HepG2 (cell line): ENCODE data around the gene MLX. TPM values are rescaled to one million over a fixed set of nuclear protein-coding genes. Genes with fewer than 3 reads are reported as not detected.
A peak's percentile ranks its signal among the peaks of the same experiment; 100 is the strongest.

Experiments used
- ARNTL ChIP-seq: sonication (generic); formaldehyde crosslinking; IDR thresholded peaks from 2 replicates; pipeline ENCODE4 v1.4.0; 2020; ENCODE audit warnings: mild to moderate bottlenecking, missing genetic modification reagents
- NR2F1 ChIP-seq, 2 experiments: fragments of 450-650 bp in 1 of 2; formaldehyde crosslinking in 1 of 2; IDR thresholded peaks; 2 replicates each; pipeline versions ENCODE4 v1.5.0 to v1.6.1; 2016 to 2020; ENCODE audit warnings: mild to moderate bottlenecking in 1 of 2, missing compliant biosample characterization in 1 of 2, missing genetic modification reagents in 1 of 2, moderate library complexity in 1 of 2
- ZFP82 ChIP-seq: sonication (generic); formaldehyde crosslinking; IDR thresholded peaks from 2 replicates; pipeline ENCODE4 v1.5.1; 2020; ENCODE audit warnings: mild to moderate bottlenecking, missing genetic modification reagents, borderline replicate concordance
- ZNF329 ChIP-seq: sonication (generic); formaldehyde crosslinking; IDR thresholded peaks from 2 replicates; pipeline ENCODE4 v1.9.0; 2021; ENCODE audit warnings: low read depth, mild to moderate bottlenecking, missing genetic modification reagents
- ZNF383 ChIP-seq: sonication (generic); formaldehyde crosslinking; IDR thresholded peaks from 2 replicates; pipeline ENCODE4 v1.4.0; 2020; ENCODE audit warnings: missing genetic modification reagents, mild to moderate bottlenecking, borderline replicate concordance
- ZSCAN30 ChIP-seq: sonication (generic); formaldehyde crosslinking; IDR thresholded peaks from 2 replicates; pipeline ENCODE4 v1.5.0; 2020; ENCODE audit warnings: mild to moderate bottlenecking, missing genetic modification reagents
- ZSCAN31 ChIP-seq: sonication (generic); formaldehyde crosslinking; IDR thresholded peaks from 2 replicates; pipeline ENCODE4 v1.5.0; 2020; ENCODE audit warnings: low read depth, mild to moderate bottlenecking, missing genetic modification reagents
- polyA plus RNA-seq, 8 experiments: library from polyadenylated mRNA; depleted of rRNA in 3 of 8; stranded (reverse) in 7 of 8; unstranded in 1 of 8; fragments of >200 nt; fragmentation: Illumina TruSeq in 4 of 8; extraction: Trizol in 4 of 8; gene quantifications; 2 replicates each; pipeline versions ENCODE4 v1.2.1 to v1.2.3, GENCODE V29; 2011 to 2016; ENCODE audit warnings: low read depth in 4 of 8, missing spikeins in 1 of 8, mixed read lengths in 1 of 8; ENCODE audit not compliant: insufficient read depth in 1 of 8
- total RNA-seq, 5 experiments: library from RNA; depleted of rRNA; stranded (reverse); fragments of >200 nt; fragmentation: Illumina TruSeq; extraction: Trizol; gene quantifications; 2 replicates each; pipeline ENCODE4 v1.2.3, GENCODE V29; 2016; ENCODE audit warnings: low read depth in 1 of 5
- TF ChIP-seq, protein P1 (sequence below), 2 experiments: IDR thresholded peaks; 2 replicates each; pipeline ENCODE4 v1.6.1; 2011 to 2012; ENCODE audit warnings: low read length in 2 of 2, borderline replicate concordance in 1 of 2, low read depth in 1 of 2, mild to moderate bottlenecking in 1 of 2, moderate library complexity in 1 of 2
- TF ChIP-seq, protein P2 (sequence below): sonication (generic); formaldehyde crosslinking; IDR thresholded peaks from 2 replicates; pipeline ENCODE4 v1.8.0; 2023; ENCODE audit warnings: mild to moderate bottlenecking, missing genetic modification reagents
- TF ChIP-seq, protein P3 (sequence below): sonication (generic); formaldehyde crosslinking; IDR thresholded peaks from 2 replicates; pipeline ENCODE4 v1.5.0; 2020; ENCODE audit warnings: missing genetic modification reagents
- TF ChIP-seq, protein P4 (sequence below): sonication (generic); formaldehyde crosslinking; IDR thresholded peaks from 2 replicates; pipeline ENCODE4 v1.9.0; 2021; ENCODE audit warnings: mild to moderate bottlenecking, missing genetic modification reagents
- TF ChIP-seq, protein P5 (sequence below): sonication (generic); formaldehyde crosslinking; IDR thresholded peaks from 2 replicates; pipeline ENCODE4 v1.4.0; 2020; ENCODE audit warnings: missing genetic modification reagents

MLX gene
- total and polyA plus RNA-seq, 2 of the 13 experiments (the other 11 are each of a cell fraction or from before 2014, with no cell fraction given), result 38.9 to 74.4 TPM

DNA sequence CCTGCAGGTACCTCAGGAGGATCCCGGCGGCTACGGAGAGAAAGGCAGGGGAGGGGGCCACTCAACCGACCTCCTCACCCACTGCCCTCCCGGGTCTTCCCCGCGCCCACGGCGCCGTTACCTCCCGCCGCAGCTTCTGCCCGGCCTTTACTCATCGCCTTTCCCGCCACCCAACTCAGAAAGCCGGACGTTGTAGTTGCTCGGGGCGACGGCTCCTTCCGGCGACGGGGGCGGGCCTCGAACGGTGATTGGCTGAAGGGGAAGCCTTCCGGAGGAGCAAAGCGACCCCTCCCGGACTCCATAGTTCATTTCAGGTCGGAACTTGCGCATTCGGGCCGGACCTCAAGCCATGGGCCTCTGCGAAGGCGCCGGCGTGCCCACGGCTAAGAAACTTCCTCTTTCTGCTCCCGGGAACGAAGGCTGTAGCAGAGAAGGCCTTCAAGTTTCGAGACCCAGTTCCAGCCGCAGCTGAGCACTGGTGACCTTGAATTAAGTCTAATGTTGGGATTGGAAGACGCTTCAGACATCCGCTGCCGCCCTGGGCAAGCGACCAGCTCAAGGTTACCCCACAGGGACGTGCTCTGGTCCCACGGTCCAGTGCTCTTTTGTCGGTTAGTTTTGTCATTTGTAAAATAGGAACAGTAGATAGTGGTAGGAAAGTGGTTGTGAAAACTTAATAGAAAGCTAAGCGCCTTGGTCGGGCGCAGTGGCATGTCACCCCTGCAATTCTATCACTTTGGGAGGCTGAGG, 10.8 kb downstream of the MLX start, which contains the start of gene PSMC3IP (continued):
- TF ChIP-seq, protein P1, sequence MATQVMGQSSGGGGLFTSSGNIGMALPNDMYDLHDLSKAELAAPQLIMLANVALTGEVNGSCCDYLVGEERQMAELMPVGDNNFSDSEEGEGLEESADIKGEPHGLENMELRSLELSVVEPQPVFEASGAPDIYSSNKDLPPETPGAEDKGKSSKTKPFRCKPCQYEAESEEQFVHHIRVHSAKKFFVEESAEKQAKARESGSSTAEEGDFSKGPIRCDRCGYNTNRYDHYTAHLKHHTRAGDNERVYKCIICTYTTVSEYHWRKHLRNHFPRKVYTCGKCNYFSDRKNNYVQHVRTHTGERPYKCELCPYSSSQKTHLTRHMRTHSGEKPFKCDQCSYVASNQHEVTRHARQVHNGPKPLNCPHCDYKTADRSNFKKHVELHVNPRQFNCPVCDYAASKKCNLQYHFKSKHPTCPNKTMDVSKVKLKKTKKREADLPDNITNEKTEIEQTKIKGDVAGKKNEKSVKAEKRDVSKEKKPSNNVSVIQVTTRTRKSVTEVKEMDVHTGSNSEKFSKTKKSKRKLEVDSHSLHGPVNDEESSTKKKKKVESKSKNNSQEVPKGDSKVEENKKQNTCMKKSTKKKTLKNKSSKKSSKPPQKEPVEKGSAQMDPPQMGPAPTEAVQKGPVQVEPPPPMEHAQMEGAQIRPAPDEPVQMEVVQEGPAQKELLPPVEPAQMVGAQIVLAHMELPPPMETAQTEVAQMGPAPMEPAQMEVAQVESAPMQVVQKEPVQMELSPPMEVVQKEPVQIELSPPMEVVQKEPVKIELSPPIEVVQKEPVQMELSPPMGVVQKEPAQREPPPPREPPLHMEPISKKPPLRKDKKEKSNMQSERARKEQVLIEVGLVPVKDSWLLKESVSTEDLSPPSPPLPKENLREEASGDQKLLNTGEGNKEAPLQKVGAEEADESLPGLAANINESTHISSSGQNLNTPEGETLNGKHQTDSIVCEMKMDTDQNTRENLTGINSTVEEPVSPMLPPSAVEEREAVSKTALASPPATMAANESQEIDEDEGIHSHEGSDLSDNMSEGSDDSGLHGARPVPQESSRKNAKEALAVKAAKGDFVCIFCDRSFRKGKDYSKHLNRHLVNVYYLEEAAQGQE (IDR thresholded peaks at IDR 0.05; ENCODE audit: borderline replicate concordance in 1 of 2, low read depth in 1 of 2, low read length in 2 of 2), result peak in 1 of 2 experiments; percentile 37; a peak in 1 of 4 replicates
- peak; percentile 65; the same call in 1 of the 2 replicates for TF ChIP-seq ZSCAN30
- TF ChIP-seq, protein P2, sequence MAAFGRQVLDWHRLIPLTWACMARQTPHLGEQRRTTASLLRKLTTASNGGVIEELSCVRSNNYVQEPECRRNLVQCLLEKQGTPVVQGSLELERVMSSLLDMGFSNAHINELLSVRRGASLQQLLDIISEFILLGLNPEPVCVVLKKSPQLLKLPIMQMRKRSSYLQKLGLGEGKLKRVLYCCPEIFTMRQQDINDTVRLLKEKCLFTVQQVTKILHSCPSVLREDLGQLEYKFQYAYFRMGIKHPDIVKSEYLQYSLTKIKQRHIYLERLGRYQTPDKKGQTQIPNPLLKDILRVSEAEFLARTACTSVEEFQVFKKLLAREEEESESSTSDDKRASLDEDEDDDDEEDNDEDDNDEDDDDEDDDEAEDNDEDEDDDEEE (CRISPR knock-in tag), result peak; percentile 92
- TF ChIP-seq ZNF329, result no peak
- peak; percentile 28 for TF ChIP-seq ARNTL (CRISPR knock-in tag)
- TF ChIP-seq, protein P3, sequence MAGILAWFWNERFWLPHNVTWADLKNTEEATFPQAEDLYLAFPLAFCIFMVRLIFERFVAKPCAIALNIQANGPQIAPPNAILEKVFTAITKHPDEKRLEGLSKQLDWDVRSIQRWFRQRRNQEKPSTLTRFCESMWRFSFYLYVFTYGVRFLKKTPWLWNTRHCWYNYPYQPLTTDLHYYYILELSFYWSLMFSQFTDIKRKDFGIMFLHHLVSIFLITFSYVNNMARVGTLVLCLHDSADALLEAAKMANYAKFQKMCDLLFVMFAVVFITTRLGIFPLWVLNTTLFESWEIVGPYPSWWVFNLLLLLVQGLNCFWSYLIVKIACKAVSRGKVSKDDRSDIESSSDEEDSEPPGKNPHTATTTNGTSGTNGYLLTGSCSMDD (CRISPR knock-in tag), result no peak
- TF ChIP-seq, protein P4, sequence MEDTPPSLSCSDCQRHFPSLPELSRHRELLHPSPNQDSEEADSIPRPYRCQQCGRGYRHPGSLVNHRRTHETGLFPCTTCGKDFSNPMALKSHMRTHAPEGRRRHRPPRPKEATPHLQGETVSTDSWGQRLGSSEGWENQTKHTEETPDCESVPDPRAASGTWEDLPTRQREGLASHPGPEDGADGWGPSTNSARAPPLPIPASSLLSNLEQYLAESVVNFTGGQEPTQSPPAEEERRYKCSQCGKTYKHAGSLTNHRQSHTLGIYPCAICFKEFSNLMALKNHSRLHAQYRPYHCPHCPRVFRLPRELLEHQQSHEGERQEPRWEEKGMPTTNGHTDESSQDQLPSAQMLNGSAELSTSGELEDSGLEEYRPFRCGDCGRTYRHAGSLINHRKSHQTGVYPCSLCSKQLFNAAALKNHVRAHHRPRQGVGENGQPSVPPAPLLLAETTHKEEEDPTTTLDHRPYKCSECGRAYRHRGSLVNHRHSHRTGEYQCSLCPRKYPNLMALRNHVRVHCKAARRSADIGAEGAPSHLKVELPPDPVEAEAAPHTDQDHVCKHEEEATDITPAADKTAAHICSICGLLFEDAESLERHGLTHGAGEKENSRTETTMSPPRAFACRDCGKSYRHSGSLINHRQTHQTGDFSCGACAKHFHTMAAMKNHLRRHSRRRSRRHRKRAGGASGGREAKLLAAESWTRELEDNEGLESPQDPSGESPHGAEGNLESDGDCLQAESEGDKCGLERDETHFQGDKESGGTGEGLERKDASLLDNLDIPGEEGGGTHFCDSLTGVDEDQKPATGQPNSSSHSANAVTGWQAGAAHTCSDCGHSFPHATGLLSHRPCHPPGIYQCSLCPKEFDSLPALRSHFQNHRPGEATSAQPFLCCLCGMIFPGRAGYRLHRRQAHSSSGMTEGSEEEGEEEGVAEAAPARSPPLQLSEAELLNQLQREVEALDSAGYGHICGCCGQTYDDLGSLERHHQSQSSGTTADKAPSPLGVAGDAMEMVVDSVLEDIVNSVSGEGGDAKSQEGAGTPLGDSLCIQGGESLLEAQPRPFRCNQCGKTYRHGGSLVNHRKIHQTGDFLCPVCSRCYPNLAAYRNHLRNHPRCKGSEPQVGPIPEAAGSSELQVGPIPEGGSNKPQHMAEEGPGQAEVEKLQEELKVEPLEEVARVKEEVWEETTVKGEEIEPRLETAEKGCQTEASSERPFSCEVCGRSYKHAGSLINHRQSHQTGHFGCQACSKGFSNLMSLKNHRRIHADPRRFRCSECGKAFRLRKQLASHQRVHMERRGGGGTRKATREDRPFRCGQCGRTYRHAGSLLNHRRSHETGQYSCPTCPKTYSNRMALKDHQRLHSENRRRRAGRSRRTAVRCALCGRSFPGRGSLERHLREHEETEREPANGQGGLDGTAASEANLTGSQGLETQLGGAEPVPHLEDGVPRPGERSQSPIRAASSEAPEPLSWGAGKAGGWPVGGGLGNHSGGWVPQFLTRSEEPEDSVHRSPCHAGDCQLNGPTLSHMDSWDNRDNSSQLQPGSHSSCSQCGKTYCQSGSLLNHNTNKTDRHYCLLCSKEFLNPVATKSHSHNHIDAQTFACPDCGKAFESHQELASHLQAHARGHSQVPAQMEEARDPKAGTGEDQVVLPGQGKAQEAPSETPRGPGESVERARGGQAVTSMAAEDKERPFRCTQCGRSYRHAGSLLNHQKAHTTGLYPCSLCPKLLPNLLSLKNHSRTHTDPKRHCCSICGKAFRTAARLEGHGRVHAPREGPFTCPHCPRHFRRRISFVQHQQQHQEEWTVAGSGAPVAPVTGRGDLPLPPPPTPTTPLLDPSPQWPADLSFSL (CRISPR knock-in tag), result no peak
- TF ChIP-seq ZNF383 (CRISPR knock-in tag), result peak; percentile 12; the same call in 1 of the 2 replicates
- 0 out of 2 replicates have a peak, but pooled peaks have one; percentile 42 for TF ChIP-seq ZFP82
- TF ChIP-seq ZSCAN31, result peak; percentile 93; the same call in 1 of the 2 replicates
- TF ChIP-seq, protein P5, sequence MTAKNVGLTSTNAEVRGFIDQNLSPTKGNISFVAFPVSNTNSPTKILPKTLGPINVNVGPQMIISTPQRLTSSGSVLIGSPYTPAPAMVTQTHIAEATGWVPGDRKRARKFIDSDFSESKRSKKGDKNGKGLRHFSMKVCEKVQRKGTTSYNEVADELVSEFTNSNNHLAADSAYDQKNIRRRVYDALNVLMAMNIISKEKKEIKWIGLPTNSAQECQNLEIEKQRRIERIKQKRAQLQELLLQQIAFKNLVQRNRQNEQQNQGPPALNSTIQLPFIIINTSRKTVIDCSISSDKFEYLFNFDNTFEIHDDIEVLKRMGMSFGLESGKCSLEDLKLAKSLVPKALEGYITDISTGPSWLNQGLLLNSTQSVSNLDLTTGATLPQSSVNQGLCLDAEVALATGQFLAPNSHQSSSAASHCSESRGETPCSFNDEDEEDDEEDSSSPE (CRISPR knock-in tag), result peak; percentile 99
- TF ChIP-seq NR2F1 (CRISPR knock-in tag; IDR thresholded peaks at IDR 0.05), result no peak
